HepG2 (cell line): ENCODE data around the gene ANKRD11. TPM values are rescaled to one million over a fixed set of nuclear protein-coding genes. Genes with fewer than 3 reads are reported as not detected.
A peak's percentile ranks its signal among the peaks of the same experiment; 100 is the strongest.

Experiments used
- ATAC-seq: fragments of 200-7000 bp; cut with Tn5 transposase; 3 replicates; pipeline ENCODE4 v1.9.1; 2020; ENCODE audit warnings: mild to moderate bottlenecking, moderate library complexity
- BruUV-seq: library from RNA; stranded (reverse); fragments of 400-500 nt; replicated peaks from 2 replicates; lab custom pipeline; 2021; lab: Mats Ljungman, UMichigan
- CTCF ChIA-PET: fragments of 300-600 bp; formaldehyde crosslinking; extraction: SDS; loops from one replicate; lab custom pipeline; 2021; ENCODE audit warnings: low total read pairs, inconsistent platforms, low intra/inter-chr PET ratio; lab: Yijun Ruan, JAX
- POLR2A ChIA-PET: fragments of 350-600 bp; sonication (Branson Sonifier 250); formaldehyde crosslinking; loops from one replicate; lab custom pipeline; 2020; ENCODE audit warnings: antibody characterized with exemption, inconsistent platforms; lab: Yijun Ruan, JAX
- DNase-seq: peaks from one replicate; pipeline ENCODE4 v3.0.0-alpha.2; 2015; ENCODE audit warnings: low spot score
- FAIRE-seq: peaks from 3 replicates; lab custom pipeline; 2011; peaks lifted over from hg19 to GRCh38; lab: Jason Lieb, UNC
- H2AFZ ChIP-seq: one replicate; pipeline ENCODE4 v1.6.1; 2011; ENCODE audit warnings: low read length, inconsistent platforms
- H3K27ac ChIP-seq: fragments of 300-600 bp; 3 replicates; pipeline ENCODE4 v1.8.0; 2011; ENCODE audit warnings: mixed run types, mild to moderate bottlenecking, mixed read lengths, low read length, inconsistent platforms; ENCODE audit not compliant: insufficient read depth; ENCODE audit errors: extremely low read length
- H3K27me3 ChIP-seq, 2 experiments: fragments of 200-600 bp in 1 of 2; 2 replicates in 1 of 2; 3 replicates in 1 of 2; pipeline versions ENCODE4 v1.6.0 to v1.8.0; 2011; ENCODE audit warnings: low read length in 2 of 2, mild to moderate bottlenecking in 2 of 2, moderate library complexity in 2 of 2, inconsistent platforms in 1 of 2; ENCODE audit not compliant: insufficient read depth in 2 of 2, control insufficient read depth in 1 of 2
- H3K36me3 ChIP-seq, 2 experiments: fragments of 200-600 bp in 1 of 2; replicated peaks in 1 of 2; 2 replicates in 1 of 2; 3 replicates in 1 of 2; pipeline versions ENCODE4 v1.5.1 to v1.8.0; 2011; ENCODE audit warnings: low read length in 2 of 2, inconsistent platforms in 1 of 2; ENCODE audit not compliant: insufficient read depth in 2 of 2, control insufficient read depth in 1 of 2
- H3K4me1 ChIP-seq: 2 replicates; pipeline ENCODE4 v1.5.1; 2012; ENCODE audit warnings: low read length, inconsistent platforms; ENCODE audit not compliant: insufficient read depth
- H3K4me2 ChIP-seq: 2 replicates; pipeline ENCODE4 v1.6.0; 2011; ENCODE audit warnings: low read depth, low read length, inconsistent platforms
- H3K4me3 ChIP-seq, 3 experiments: fragments of 200-600 bp in 1 of 3; sonication (generic), shearing (Covaris generic) in 1 of 3; replicated peaks in 1 of 3; 2 replicates each; pipeline ENCODE4 v1.5.1; 2011 to 2016; ENCODE audit warnings: low read length in 3 of 3, inconsistent platforms in 2 of 3, low read depth in 2 of 3, mild to moderate bottlenecking in 2 of 3, control low read depth in 1 of 3, mixed read lengths in 1 of 3; ENCODE audit not compliant: insufficient read depth in 1 of 3
- H3K79me2 ChIP-seq: one replicate; pipeline ENCODE4 v1.6.1; 2011; ENCODE audit warnings: low read length, inconsistent platforms; ENCODE audit not compliant: insufficient read depth
- H3K9ac ChIP-seq: 2 replicates; pipeline ENCODE4 v1.6.0; 2011; ENCODE audit warnings: mild to moderate bottlenecking, low read depth, low read length, inconsistent platforms; ENCODE audit not compliant: insufficient read depth
- H3K9me3 ChIP-seq: 2 replicates; pipeline ENCODE4 v1.5.1; 2012; ENCODE audit warnings: mild to moderate bottlenecking, low read length
- H4K20me1 ChIP-seq: 2 replicates; pipeline ENCODE4 v1.6.0; 2011; ENCODE audit warnings: inconsistent platforms, mild to moderate bottlenecking, low read length, moderate library complexity; ENCODE audit not compliant: insufficient read depth
- ERF ChIP-seq: IDR thresholded peaks from 2 replicates; pipeline ENCODE4 v1.6.1; 2018; ENCODE audit warnings: missing biosample characterization, missing genetic modification reagents
- FUBP1 ChIP-seq: sonication (generic); formaldehyde crosslinking; IDR thresholded peaks from 2 replicates; pipeline ENCODE4 v1.5.1; 2020; ENCODE audit warnings: missing genetic modification reagents, mild to moderate bottlenecking, borderline replicate concordance
- TFAP4 ChIP-seq: sonication (generic); IDR thresholded peaks from 2 replicates; pipeline ENCODE4 v1.6.1; 2016; ENCODE audit warnings: low read depth, borderline replicate concordance
- ZBTB10 ChIP-seq: sonication (generic); formaldehyde crosslinking; IDR thresholded peaks from 2 replicates; pipeline ENCODE4 v1.4.0; 2020; ENCODE audit warnings: missing genetic modification reagents, borderline replicate concordance
- ZBTB46 ChIP-seq: sonication (generic); formaldehyde crosslinking; IDR thresholded peaks from 2 replicates; pipeline ENCODE4 v1.4.0; 2020; ENCODE audit warnings: mild to moderate bottlenecking, missing genetic modification reagents, borderline replicate concordance
- ZNF180 ChIP-seq: sonication (generic); formaldehyde crosslinking; IDR thresholded peaks from 2 replicates; pipeline ENCODE4 v1.4.0; 2020; ENCODE audit warnings: low read depth, missing genetic modification reagents, borderline replicate concordance
- ZNF780A ChIP-seq: sonication (generic); formaldehyde crosslinking; IDR thresholded peaks from 2 replicates; pipeline ENCODE4 v1.8.0; 2022; ENCODE audit warnings: mild to moderate bottlenecking, missing genetic modification reagents, moderate library complexity
- WGBS: methylation state at CpG from one replicate; pipeline ENCODE4 v1.1.6; 2017; ENCODE audit warnings: low lambda C conversion rate; 5-methylcytosine and 5-hydroxymethylcytosine counted together
- in situ Hi-C: cut with HindIII; loops from 2 replicates; pipeline ENCODE4 v1.10.0; 2017; ENCODE audit warnings: low pct_unique_long_range_greater_than_20kb; ENCODE audit not compliant: extremely low pct_ligation_motif_present
- intact Hi-C: fragments of 100-400 bp; cut with micrococcal nuclease; formaldehyde crosslinking; loops from one replicate; pipeline ENCODE4 v1.10.0; 2022; ENCODE audit not compliant: unreplicated experiment
- polyA plus RNA-seq, 8 experiments: library from polyadenylated mRNA; depleted of rRNA in 3 of 8; stranded (reverse) in 7 of 8; unstranded in 1 of 8; fragments of >200 nt; fragmentation: Illumina TruSeq in 4 of 8; extraction: Trizol in 4 of 8; gene quantifications; 2 replicates each; pipeline versions ENCODE4 v1.2.1 to v1.2.3, GENCODE V29; 2011 to 2016; ENCODE audit warnings: low read depth in 4 of 8, missing spikeins in 1 of 8, mixed read lengths in 1 of 8; ENCODE audit not compliant: insufficient read depth in 1 of 8
- total RNA-seq, 5 experiments: library from RNA; depleted of rRNA; stranded (reverse); fragments of >200 nt; fragmentation: Illumina TruSeq; extraction: Trizol; gene quantifications; 2 replicates each; pipeline ENCODE4 v1.2.3, GENCODE V29; 2016; ENCODE audit warnings: low read depth in 1 of 5

Gene ANKRD11
- total and polyA plus RNA-seq, 2 of the 13 experiments (the other 11 are each of a cell fraction or from before 2014, with no cell fraction given) = 21.4 to 38.4 TPM

- no peak for TF ChIP-seq ZBTB46
- TF ChIP-seq, all 625 proteins: peak for 0
These were observed 124.4 kb downstream of the ANKRD11 start (continued) for GRCh38 chr16:89365996-89366395.

- no peak overlapping the region for H3K4me2 ChIP-seq
- intact Hi-C loops = no loop called here
- H4K20me1 ChIP-seq = peaks cover 98% of the 10 kb centered on the region
These were observed 125.3 kb downstream of the ANKRD11 start for GRCh38 chr16:89365044-89365467.

GRCh38 chr16:89364606-89365005 lies 125.8 kb downstream of the ANKRD11 start:
- FAIRE-seq = peak; percentile 26
- Histone ChIP-seq H3K27ac (no peak overlapping the region), H3K9ac (no peak overlapping the region), H2AFZ (no peak overlapping the region), H3K79me2 (peaks cover 97% of the 10 kb centered on the region), H3K9me3 (no peaks in the 10 kb centered on the region), H3K4me1 (peaks cover 44% of the 10 kb centered on the region), H3K4me2 (no peak overlapping the region), H3K27me3 (no peaks in the 10 kb centered on the region), H3K4me3 (no peak overlapping the region), H4K20me1 (peaks cover 98% of the 10 kb centered on the region), H3K36me3 (peaks cover 14 to 31% of the 10 kb centered on the region in 2 experiments; a peak in 4 of 5 replicates)
- CTCF ChIA-PET = no interaction called here
- intact Hi-C loops = no loop called here
- no peak for DNase-seq
- 0 out of 3 replicates have a peak, but pooled peaks have one; percentile 5 for ATAC-seq
- POLR2A ChIA-PET = interaction anchor here (1.4 kb wide), 1 partner anchor 85 kb away, joined by 3 read pairs; no protein-coding TSS in a partner anchor
- in situ Hi-C loops = no loop called here
- BruUV-seq = no TSS peak
- WGBS = 86% methylated on average over 8 of the region's 8 CpGs
- no peak for TF ChIP-seq TFAP4
- TF ChIP-seq FUBP1 (CRISPR knock-in tag) = no peak
- no peak for TF ChIP-seq ZNF780A (CRISPR knock-in tag)
- TF ChIP-seq ZNF180 (CRISPR knock-in tag) = no peak
- TF ChIP-seq ZBTB10 = no peak

More at GRCh38 chr16:89365044-89365467, 125.3 kb downstream of the ANKRD11 start:
- ChIA-PET CTCF (no interaction called here), POLR2A (interaction anchor here (1.4 kb wide), 1 partner anchor 85 kb away, joined by 3 read pairs; no protein-coding TSS in a partner anchor)
- Histone ChIP-seq H3K79me2 (peaks cover 97% of the 10 kb centered on the region), H3K4me3 (no peak overlapping the region), H3K9me3 (no peaks in the 10 kb centered on the region), H3K9ac (no peak overlapping the region)
- no peak for ATAC-seq
- BruUV-seq = no TSS peak
- FAIRE-seq = peak; percentile 4
- DNase-seq = no peak
- 76% methylated on average over 2 of the region's 2 CpGs for WGBS
- in situ Hi-C loops = no loop called here
- TF ChIP-seq ERF (CRISPR knock-in tag) = no peak
- TF ChIP-seq, all 625 proteins: peak for 0
- Histone ChIP-seq H3K27me3 (no peaks in the 10 kb centered on the region), H3K27ac (no peak overlapping the region), H3K4me1 (peaks cover 48% of the 10 kb centered on the region), H3K36me3 (peaks cover 14 to 27% of the 10 kb centered on the region in 2 experiments; a peak in 4 of 5 replicates), H2AFZ (no peak overlapping the region)
